Natural killer cell (primary cell): ENCODE measurements around the gene GRK1. TPM values are rescaled to one million over a fixed set of nuclear protein-coding genes. Genes with fewer than 3 reads are reported as not detected.

Source experiments
- ATAC-seq, 3 donors: fragments of 150-1000 bp in 2 of 3; fragments of 200-7000 bp in 1 of 3; cut with Tn5 transposase; 1 replicate in 1 of 3; 2 replicates in 2 of 3; pipeline ENCODE4 v1.10.0; 2021; ENCODE audit warnings: mild to moderate bottlenecking in 2 of 3, moderate library complexity in 2 of 3
- DNase-seq, 2 donors: peaks; one replicate each; pipeline versions ENCODE4 v3.0.0 to v3.0.0-alpha.2; 2013 to 2021; ENCODE audit warnings: mixed read lengths in 1 of 2
- H3K27ac ChIP-seq: one replicate; pipeline ENCODE4 v1.5.1; 2013; ENCODE audit warnings: mild to moderate bottlenecking, low read length
- H3K27me3 ChIP-seq: one replicate; pipeline ENCODE4 v1.6.1; 2013; ENCODE audit warnings: low read length; ENCODE audit not compliant: control insufficient read depth, insufficient read depth
- H3K36me3 ChIP-seq: one replicate; pipeline ENCODE4 v1.6.1; 2013; ENCODE audit warnings: low read length; ENCODE audit not compliant: control insufficient read depth, insufficient read depth
- H3K4me1 ChIP-seq: one replicate; pipeline ENCODE4 v1.6.1; 2013; ENCODE audit warnings: low read length; ENCODE audit not compliant: control insufficient read depth, insufficient read depth
- H3K4me3 ChIP-seq: one replicate; pipeline ENCODE4 v1.5.1; 2013; ENCODE audit warnings: low read length
- H3K9me3 ChIP-seq: one replicate; pipeline ENCODE4 v1.6.1; 2013; ENCODE audit warnings: low read length; ENCODE audit not compliant: control insufficient read depth, insufficient read depth
- H3K27ac Mint-ChIP-seq, 2 donors: one replicate each; pipeline ENCODE4 v1.8.0; 2022; ENCODE audit warnings: mild to moderate bottlenecking in 2 of 2, mixed read lengths in 2 of 2, moderate library complexity in 1 of 2
- H3K27me3 Mint-ChIP-seq, 2 donors: one replicate each; pipeline ENCODE4 v1.8.0; 2022; ENCODE audit warnings: low read depth in 2 of 2, mixed read lengths in 2 of 2
- H3K36me3 Mint-ChIP-seq: one replicate; pipeline ENCODE4 v1.8.0; 2022; ENCODE audit warnings: mixed read lengths
- H3K4me1 Mint-ChIP-seq, 2 donors: one replicate each; pipeline ENCODE4 v1.8.0; 2022; ENCODE audit warnings: mixed read lengths in 2 of 2
- H3K4me3 Mint-ChIP-seq: one replicate; pipeline ENCODE4 v1.8.0; 2022; ENCODE audit warnings: mild to moderate bottlenecking, moderate library complexity, mixed read lengths
- H3K9me3 Mint-ChIP-seq, 2 donors: one replicate each; pipeline ENCODE4 v1.8.0; 2022; ENCODE audit warnings: mixed read lengths in 2 of 2
- CTCF ChIP-seq: fragments of 200-600 bp; IDR thresholded peaks from one replicate; pipeline ENCODE4 v1.8.0; 2022; ENCODE audit warnings: antibody characterized with exemption
- WGBS: methylation state at CpG from one replicate; pipeline ENCODE4 v1.1.7; 2013; ENCODE audit warnings: missing lambda C conversion rate; ENCODE audit not compliant: insufficient coverage; 5-methylcytosine and 5-hydroxymethylcytosine counted together
- intact Hi-C: fragments of 100-400 bp; cut with micrococcal nuclease; formaldehyde crosslinking; loops from one replicate; pipeline ENCODE4 v1.14.2; 2022
- total RNA-seq, 4 donors: library from RNA; stranded (reverse); fragments of 120-200 nt in 1 of 4; gene quantifications; one replicate each; pipeline versions ENCODE4 v1.2.3 to v1.2.4, GENCODE V29; 2013 to 2022

Gene GRK1
- total RNA-seq, 3 donors from 2014 or later (not counting 1 experiment from before 2014, with no cell fraction given): not detected

- TF ChIP-seq CTCF: no peak
- DNase-seq: no peak
- Histone ChIP-seq H3K27ac (no peak overlapping the region), H3K9me3 (no peaks in the 10 kb centered on the region), H3K4me1 (no peaks in the 10 kb centered on the region), H3K4me3 (no peak overlapping the region), H3K27me3 (no peaks in the 10 kb centered on the region), H3K36me3 (peaks cover 13% of the 10 kb centered on the region)
- Mint-ChIP-seq H3K4me3 (no peak overlapping the region), H3K9me3 (no peaks in the 10 kb centered on the region), H3K36me3 (no peaks in the 10 kb centered on the region), H3K27me3 (no peaks in the 10 kb centered on the region), H3K27ac (no peak overlapping the region), H3K4me1 (peaks cover 0 to 13% of the 10 kb centered on the region in 2 donors)
- WGBS: 98% methylated on average over 15 of the region's 17 CpGs
- intact Hi-C loops: no loop called here
- ATAC-seq: no peak
Observed at GRCh38 chr13:113629866-113630265, 37.2 kb upstream of the GRK1 start.

- no peaks in the 10 kb centered on the region for H3K27me3 ChIP-seq
- intact Hi-C loops: no loop called here
- H3K36me3 ChIP-seq: peaks cover 13% of the 10 kb centered on the region
- H3K4me3 ChIP-seq: no peak overlapping the region
- Mint-ChIP-seq H3K27me3 (no peaks in the 10 kb centered on the region), H3K36me3 (no peaks in the 10 kb centered on the region), H3K4me1 (peaks cover 0 to 13% of the 10 kb centered on the region in 2 donors), H3K27ac (no peak overlapping the region), H3K4me3 (no peak overlapping the region), H3K9me3 (no peaks in the 10 kb centered on the region)
- 97% methylated on average over 11 of the region's 11 CpGs for WGBS
- H3K9me3 ChIP-seq: no peaks in the 10 kb centered on the region
- TF ChIP-seq CTCF: no peak
- DNase-seq (no peak), ATAC-seq (no peak)
- H3K4me1 ChIP-seq: no peaks in the 10 kb centered on the region
- no peak overlapping the region for H3K27ac ChIP-seq
Observed at GRCh38 chr13:113630296-113630695, 36.7 kb upstream of the GRK1 start.

- no peaks in the 10 kb centered on the region for H3K27me3 ChIP-seq
- H3K4me3 ChIP-seq: no peak overlapping the region
- DNase-seq: no peak
- H3K27ac Mint-ChIP-seq: no peak overlapping the region
- ATAC-seq: no peak
- no peak overlapping the region for H3K27ac ChIP-seq
- peaks cover 0 to 13% of the 10 kb centered on the region in 2 donors for H3K4me1 Mint-ChIP-seq
- intact Hi-C loops: no loop called here
- H3K4me1 ChIP-seq: no peaks in the 10 kb centered on the region
- no peaks in the 10 kb centered on the region for H3K27me3 Mint-ChIP-seq
- no peak for TF ChIP-seq CTCF
- no peaks in the 10 kb centered on the region for H3K9me3 Mint-ChIP-seq
- no peaks in the 10 kb centered on the region for H3K36me3 Mint-ChIP-seq
- H3K36me3 ChIP-seq: peaks cover 13% of the 10 kb centered on the region
- 85% methylated on average over 6 of the region's 6 CpGs for WGBS
- no peaks in the 10 kb centered on the region for H3K9me3 ChIP-seq
- H3K4me3 Mint-ChIP-seq: no peak overlapping the region
Observed at GRCh38 chr13:113630804-113631203, 36.2 kb upstream of the GRK1 start.

- H3K36me3 ChIP-seq: peaks cover 16% of the 10 kb centered on the region
- H3K36me3 Mint-ChIP-seq: no peaks in the 10 kb centered on the region
Observed at GRCh38 chr13:113631341-113632095, 35.5 kb upstream of the GRK1 start.

More at GRCh38 chr13:113631341-113632095, 35.5 kb upstream of the GRK1 start:
- intact Hi-C loops: no loop called here
- TF ChIP-seq CTCF: no peak
- Mint-ChIP-seq H3K4me1 (peaks cover 0 to 13% of the 10 kb centered on the region in 2 donors), H3K27ac (no peak overlapping the region), H3K27me3 (no peaks in the 10 kb centered on the region), H3K9me3 (no peaks in the 10 kb centered on the region), H3K4me3 (no peak overlapping the region)
- Histone ChIP-seq H3K9me3 (no peaks in the 10 kb centered on the region), H3K27ac (no peak overlapping the region), H3K4me1 (no peaks in the 10 kb centered on the region), H3K4me3 (no peak overlapping the region), H3K27me3 (no peaks in the 10 kb centered on the region)
- ATAC-seq (no peak), DNase-seq (no peak)
- 96% methylated on average over 42 of the region's 42 CpGs for WGBS
